ENCODE results near the gene LYSMD4. TPM values are rescaled to one million over a fixed set of nuclear protein-coding genes. Genes with fewer than 3 reads are reported as not detected.
A peak's percentile ranks its signal among the peaks of the same experiment; 100 is the strongest.

LYSMD4 gene
- total RNA-seq, 1 donor from 2014 or later, result 11.7 TPM

GRCh38 chr15:99709243-99709986, 23.8 kb downstream of the LYSMD4 start:
- no peak overlapping the region for H3K27ac ChIP-seq
- Mint-ChIP-seq H3K4me3 (no peak overlapping the region), H3K27me3 (ENCODE audit: insufficient read depth, low read depth) (peaks cover 5% of the 10 kb centered on the region), H3K9me3 (no peaks in the 10 kb centered on the region), H3K4me1 (no peaks in the 10 kb centered on the region), H3K36me3 (peaks cover 19% of the 10 kb centered on the region), H3K27ac (no peak overlapping the region)
- H3K27me3 ChIP-seq, result no peaks in the 10 kb centered on the region
- H4K20me1 ChIP-seq (ENCODE audit: low read depth), result no peaks in the 10 kb centered on the region
- H3K9ac ChIP-seq, result no peak overlapping the region
- no peaks in the 10 kb centered on the region for H3F3A ChIP-seq (ENCODE audit: low read depth)
- H3K4me2 ChIP-seq, result no peak overlapping the region
- H3K9me3 ChIP-seq (ENCODE audit: low read depth), result no peaks in the 10 kb centered on the region
- H2AFZ ChIP-seq (replicated peaks), result no peak overlapping the region
- DNase-seq (ENCODE audit: low spot score), result no peak
- TF ChIP-seq EZH2phosphoT487 (IDR thresholded peaks at IDR 0.05) (no peak), EZH2 (IDR thresholded peaks at IDR 0.05) (no peak)
- TF ChIP-seq, protein P1, sequence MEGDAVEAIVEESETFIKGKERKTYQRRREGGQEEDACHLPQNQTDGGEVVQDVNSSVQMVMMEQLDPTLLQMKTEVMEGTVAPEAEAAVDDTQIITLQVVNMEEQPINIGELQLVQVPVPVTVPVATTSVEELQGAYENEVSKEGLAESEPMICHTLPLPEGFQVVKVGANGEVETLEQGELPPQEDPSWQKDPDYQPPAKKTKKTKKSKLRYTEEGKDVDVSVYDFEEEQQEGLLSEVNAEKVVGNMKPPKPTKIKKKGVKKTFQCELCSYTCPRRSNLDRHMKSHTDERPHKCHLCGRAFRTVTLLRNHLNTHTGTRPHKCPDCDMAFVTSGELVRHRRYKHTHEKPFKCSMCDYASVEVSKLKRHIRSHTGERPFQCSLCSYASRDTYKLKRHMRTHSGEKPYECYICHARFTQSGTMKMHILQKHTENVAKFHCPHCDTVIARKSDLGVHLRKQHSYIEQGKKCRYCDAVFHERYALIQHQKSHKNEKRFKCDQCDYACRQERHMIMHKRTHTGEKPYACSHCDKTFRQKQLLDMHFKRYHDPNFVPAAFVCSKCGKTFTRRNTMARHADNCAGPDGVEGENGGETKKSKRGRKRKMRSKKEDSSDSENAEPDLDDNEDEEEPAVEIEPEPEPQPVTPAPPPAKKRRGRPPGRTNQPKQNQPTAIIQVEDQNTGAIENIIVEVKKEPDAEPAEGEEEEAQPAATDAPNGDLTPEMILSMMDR (IDR thresholded peaks at IDR 0.05), result no peak
- no peaks in the 10 kb centered on the region for H3K36me3 ChIP-seq
- H3K79me2 ChIP-seq (ENCODE audit: low read depth), result no peaks in the 10 kb centered on the region
- no peak overlapping the region for H3K4me3 ChIP-seq
- no peaks in the 10 kb centered on the region for H3K4me1 ChIP-seq

DNA sequence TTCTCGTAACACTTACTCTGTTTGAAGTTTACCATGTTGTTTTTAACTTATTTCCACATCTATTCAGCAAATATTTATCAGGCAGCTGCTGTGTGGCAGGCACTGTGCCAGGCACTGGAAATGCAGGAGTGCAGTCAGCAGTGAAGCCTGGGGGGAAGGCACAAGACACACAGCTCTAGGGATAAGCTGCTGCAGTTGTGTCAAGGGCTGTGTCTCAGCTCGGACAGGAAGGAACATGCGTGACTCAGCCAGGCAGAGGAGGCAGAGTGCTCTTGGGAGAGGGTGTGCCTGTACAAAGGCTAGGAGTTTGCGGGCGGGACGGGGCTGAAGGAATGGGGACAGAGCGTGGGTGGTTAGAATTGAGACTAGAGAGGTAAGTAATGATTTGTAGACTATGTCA, 24.7 kb downstream of the LYSMD4 start:
- Mint-ChIP-seq H3K9me3 (no peaks in the 10 kb centered on the region), H3K4me1 (peaks cover 3% of the 10 kb centered on the region), H3K27me3 (ENCODE audit: insufficient read depth, low read depth) (peaks cover 5% of the 10 kb centered on the region), H3K4me3 (no peak overlapping the region), H3K36me3 (peaks cover 19% of the 10 kb centered on the region), H3K27ac (peak overlapping the region; percentile 46)
- H3K4me3 ChIP-seq, result no peak overlapping the region
- no peaks in the 10 kb centered on the region for H3K4me1 ChIP-seq
- peaks cover 6% of the 10 kb centered on the region for H3F3A ChIP-seq (ENCODE audit: low read depth)
- DNase-seq (ENCODE audit: low spot score), result no peak
- H3K27me3 ChIP-seq, result no peaks in the 10 kb centered on the region
- H3K27ac ChIP-seq, result no peak overlapping the region
- H3K79me2 ChIP-seq (ENCODE audit: low read depth), result no peaks in the 10 kb centered on the region
- H4K20me1 ChIP-seq (ENCODE audit: low read depth), result peaks cover 5% of the 10 kb centered on the region
- no peak overlapping the region for H3K4me2 ChIP-seq
- H2AFZ ChIP-seq (replicated peaks), result no peak overlapping the region
- no peaks in the 10 kb centered on the region for H3K9me3 ChIP-seq (ENCODE audit: low read depth)
- TF ChIP-seq EZH2phosphoT487 (IDR thresholded peaks at IDR 0.05) (no peak), EZH2 (IDR thresholded peaks at IDR 0.05) (no peak)
- TF ChIP-seq, protein P1 (IDR thresholded peaks at IDR 0.05), result no peak
- H3K9ac ChIP-seq, result no peak overlapping the region
- H3K36me3 ChIP-seq, result no peaks in the 10 kb centered on the region

DNA sequence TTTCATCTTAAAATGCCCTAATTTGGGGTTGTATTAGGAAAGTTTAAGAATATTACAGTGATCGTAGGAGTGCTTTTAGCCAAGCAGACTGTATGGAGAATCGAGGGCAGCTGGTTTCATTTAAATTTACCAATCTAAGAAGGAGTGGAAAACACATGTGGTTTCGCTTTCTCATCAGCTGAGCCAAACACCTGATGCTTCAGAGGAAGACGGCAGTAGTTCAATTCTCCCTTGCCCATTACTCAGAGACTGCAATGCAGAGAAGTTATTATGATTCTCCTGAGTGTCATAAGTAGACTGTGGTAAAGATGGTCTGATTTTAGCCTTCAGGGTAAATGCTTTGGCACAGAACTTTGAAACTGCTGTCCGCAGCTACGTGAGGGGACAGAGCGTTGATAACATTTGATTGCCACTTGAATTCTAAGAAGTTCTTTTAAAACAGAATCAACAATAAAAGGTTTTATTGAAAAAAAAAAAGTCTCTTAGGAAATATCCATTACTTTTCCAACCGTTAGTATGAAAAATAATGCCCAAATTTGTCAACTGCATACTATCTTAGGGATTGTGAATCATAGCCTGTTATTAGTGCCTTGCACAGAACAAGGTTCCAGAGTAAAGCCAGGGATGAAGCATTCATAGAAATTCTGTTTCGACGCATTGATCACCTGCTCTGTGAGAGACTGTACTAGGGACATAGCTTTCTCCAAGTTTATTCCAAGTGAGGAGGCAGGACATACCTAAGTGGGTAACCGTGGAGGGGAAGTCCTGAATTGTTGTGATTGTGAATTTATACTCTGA, 25.6 kb downstream of the LYSMD4 start:
- Histone ChIP-seq H4K20me1 (ENCODE audit: low read depth) (peaks cover 5% of the 10 kb centered on the region), H3K27ac (no peak overlapping the region), H3K27me3 (no peaks in the 10 kb centered on the region), H3K9ac (no peak overlapping the region), H3K36me3 (no peaks in the 10 kb centered on the region), H2AFZ (replicated peaks) (no peak overlapping the region), H3K9me3 (ENCODE audit: low read depth) (no peaks in the 10 kb centered on the region), H3F3A (ENCODE audit: low read depth) (peaks cover 9% of the 10 kb centered on the region), H3K4me3 (no peak overlapping the region), H3K4me1 (no peaks in the 10 kb centered on the region), H3K4me2 (no peak overlapping the region), H3K79me2 (ENCODE audit: low read depth) (no peaks in the 10 kb centered on the region)
- peaks cover 16% of the 10 kb centered on the region for H3K36me3 Mint-ChIP-seq
- no peaks in the 10 kb centered on the region for H3K9me3 Mint-ChIP-seq
- H3K27ac Mint-ChIP-seq, result peak overlapping the region; percentile 65
- peaks cover 3% of the 10 kb centered on the region for H3K4me1 Mint-ChIP-seq
- H3K4me3 Mint-ChIP-seq, result no peak overlapping the region
- DNase-seq (ENCODE audit: low spot score), result no peak
- TF ChIP-seq EZH2 (IDR thresholded peaks at IDR 0.05) (no peak), EZH2phosphoT487 (IDR thresholded peaks at IDR 0.05) (no peak)
- TF ChIP-seq, protein P1 (IDR thresholded peaks at IDR 0.05), result no peak
- peaks cover 5% of the 10 kb centered on the region for H3K27me3 Mint-ChIP-seq (ENCODE audit: insufficient read depth, low read depth)
